Measurements from ENCODE around the gene SNX14. TPM values are rescaled to one million over a fixed set of nuclear protein-coding genes. Genes with fewer than 3 reads are reported as not detected.

The SNX14 gene
- total and polyA plus RNA-seq, 2 of the 8 experiments (the other 6 are each of a cell fraction or from before 2014, with no cell fraction given) = 11.9 to 24.2 TPM

GRCh38 chr6:85458782-85459181 is 134.9 kb downstream of the SNX14 start:
- Histone ChIP-seq H2AFZ (ENCODE audit: low read length) (no peak overlapping the region), H3K9ac (replicated peaks in 1 of 4; ENCODE audit: extremely low read depth in 1 of 4, low read depth in 3 of 4, low read length in 3 of 4) (no peak overlapping the region)
- POLR2A ChIA-PET (ENCODE audit: partially characterized antibody) = interaction anchor here (0.6 to 2.7 kb wide), 3 partner anchors 9 to 1133 kb away, joined by 3 to 15 read pairs (median 3); partner anchors contain the start of gene NT5E
- TF ChIP-seq RAD21 (IDR thresholded peaks at IDR 0.05 in 1 of 2, conservative IDR thresholded peaks at IDR 0.05 in 1 of 2; ENCODE audit: low read depth in 2 of 2, low read length in 2 of 2) (no peak), EP300 (IDR thresholded peaks at IDR 0.05; ENCODE audit: borderline replicate concordance in 1 of 2, low read depth in 2 of 2, low read length in 2 of 2) (0 out of 3 replicates have a peak, but pooled peaks of 1 of the 2 experiments have one; percentile 56), SIRT6 (IDR thresholded peaks at IDR 0.05; ENCODE audit: low read length) (no peak), TEAD4 (IDR thresholded peaks at IDR 0.05; ENCODE audit: low read depth, low read length) (peak; percentile 89), GTF2F1 (IDR thresholded peaks at IDR 0.05; ENCODE audit: borderline replicate concordance, low read depth, low read length) (no peak), CBX5 (IDR thresholded peaks at IDR 0.05; ENCODE audit: low read depth, low read length) (no peak), CREB1 (IDR thresholded peaks at IDR 0.05) (no peak), CBX8 (IDR thresholded peaks at IDR 0.05; ENCODE audit: borderline replicate concordance, low read depth, low read length) (no peak), CHD2 (IDR thresholded peaks at IDR 0.05; ENCODE audit: low read length) (no peak), SP1 (IDR thresholded peaks at IDR 0.05; ENCODE audit: low read depth, low read length) (peak; percentile 27; the same call in 1 of the 2 replicates), E2F6 (IDR thresholded peaks at IDR 0.05) (no peak), EZH2 (IDR thresholded peaks at IDR 0.05; ENCODE audit: low read depth, low read length, severe bottlenecking) (no peak), GABPA (IDR thresholded peaks at IDR 0.05; ENCODE audit: borderline replicate concordance, insufficient read depth, low read length) (no peak)

More at GRCh38 chr6:85458782-85459181, 134.9 kb downstream of the SNX14 start:
- Histone ChIP-seq H2AK5ac (ENCODE audit: low read depth, low read length) (no peak overlapping the region), H4K8ac (ENCODE audit: extremely low read depth, insufficient read depth, low read length) (no peak overlapping the region), H3K4me3 (ENCODE audit: extremely low read depth in 1 of 4, insufficient read depth in 2 of 4, low read depth in 3 of 4, low read length in 4 of 4) (no peak overlapping the region; a peak in 1 of 8 replicates), H3K23me2 (ENCODE audit: low read depth, low read length) (no peaks in the 10 kb centered on the region), H3K14ac (ENCODE audit: insufficient read length) (no peak overlapping the region), H2BK15ac (ENCODE audit: low read length) (no peak overlapping the region), H2BK20ac (ENCODE audit: low read length) (no peak overlapping the region), H3K4me1 (replicated peaks in 1 of 4; ENCODE audit: control insufficient read depth in 3 of 4, insufficient read depth in 4 of 4, low read length in 3 of 4) (peaks cover 0 to 10% (median 3%) of the 10 kb centered on the region in 4 experiments; a peak in 4 of 7 replicates), H3K27ac (ENCODE audit: low read depth, low read length) (no peak overlapping the region), H4K20me1 (replicated peaks in 1 of 2; ENCODE audit: control insufficient read depth in 1 of 2, insufficient read depth in 2 of 2, low read length in 2 of 2) (no peaks in the 10 kb centered on the region), H4K91ac (replicated peaks; ENCODE audit: insufficient read length, low read length) (no peak overlapping the region), H4K5ac (ENCODE audit: insufficient read length, low read depth, low read length) (no peak overlapping the region), H2BK5ac (ENCODE audit: low read depth, low read length) (no peak overlapping the region), H3K9me3 (ENCODE audit: insufficient read depth in 2 of 2, low read depth in 1 of 2, low read length in 1 of 2) (no peaks in the 10 kb centered on the region), H3K18ac (ENCODE audit: extremely low read depth, low read length) (no peak overlapping the region), H3K27me3 (replicated peaks in 1 of 4; ENCODE audit: control insufficient read depth in 3 of 4, extremely low read depth in 1 of 4, insufficient read depth in 3 of 4, low read length in 3 of 4) (0 out of 7 replicates have a peak, but pooled peaks cover 0 to 2% (median 0%) of the 10 kb centered on the region in 4 experiments), H3K79me2 (ENCODE audit: control insufficient read depth in 1 of 2, insufficient read depth in 2 of 2, low read length in 2 of 2) (no peaks in the 10 kb centered on the region), H3K4me2 (ENCODE audit: insufficient read depth in 1 of 2, low read depth in 2 of 2, low read length in 2 of 2) (peak overlapping the region in 1 of 2 experiments; percentile 24; a peak in 1 of 4 replicates), H3K36me3 (ENCODE audit: control insufficient read depth in 2 of 4, insufficient read depth in 4 of 4, low read length in 3 of 4) (no peaks in the 10 kb centered on the region), H3K23ac (ENCODE audit: insufficient read length) (no peak overlapping the region), H2BK120ac (replicated peaks; ENCODE audit: low read depth, low read length) (no peak overlapping the region), H3K79me1 (ENCODE audit: low read depth, low read length) (no peaks in the 10 kb centered on the region), H3K56ac (replicated peaks; ENCODE audit: insufficient read length, low read depth, low read length) (no peak overlapping the region), H2BK12ac (ENCODE audit: low read depth, low read length) (no peak overlapping the region), H3K4ac (replicated peaks; ENCODE audit: insufficient read length, low read depth, low read length) (no peak overlapping the region)
- DNase-seq (ENCODE audit: low read depth in 1 of 2, low spot score in 2 of 2) (no peak), FAIRE-seq (no peak)
- CTCF ChIA-PET (ENCODE audit: partially characterized antibody) = interaction anchor here (1.3 to 3.4 kb wide), 3 partner anchors 9 to 103 kb away, joined by 4 to 22 read pairs (median 4); partner anchors contain the start of gene NT5E
- 84% methylated on average over 3 of the region's 3 CpGs; no CpG with 5 or more reads in 1 of the 2 experiments for WGBS, 2 experiments (ENCODE audit: extremely low coverage in 1 of 2, insufficient coverage in 1 of 2, insufficient read length in 1 of 2, insufficient replicate concordance in 2 of 2, low coverage in 1 of 2, low lambda C conversion rate in 2 of 2, missing lambda C conversion rate in 1 of 2)

Data from H1 (cell line).